NCI-H526 treated with DMSO at 0.1 percent for 48 hours (cell line): ENCODE results near the gene HYAL1.
A peak's percentile ranks its signal among the peaks of the same experiment; 100 is the strongest.

ENCODE experiments used
- DNase-seq: peaks from one replicate; lab custom pipeline; 2025; lab: John Stamatoyannopoulos, UW

Gene HYAL1

DNA sequence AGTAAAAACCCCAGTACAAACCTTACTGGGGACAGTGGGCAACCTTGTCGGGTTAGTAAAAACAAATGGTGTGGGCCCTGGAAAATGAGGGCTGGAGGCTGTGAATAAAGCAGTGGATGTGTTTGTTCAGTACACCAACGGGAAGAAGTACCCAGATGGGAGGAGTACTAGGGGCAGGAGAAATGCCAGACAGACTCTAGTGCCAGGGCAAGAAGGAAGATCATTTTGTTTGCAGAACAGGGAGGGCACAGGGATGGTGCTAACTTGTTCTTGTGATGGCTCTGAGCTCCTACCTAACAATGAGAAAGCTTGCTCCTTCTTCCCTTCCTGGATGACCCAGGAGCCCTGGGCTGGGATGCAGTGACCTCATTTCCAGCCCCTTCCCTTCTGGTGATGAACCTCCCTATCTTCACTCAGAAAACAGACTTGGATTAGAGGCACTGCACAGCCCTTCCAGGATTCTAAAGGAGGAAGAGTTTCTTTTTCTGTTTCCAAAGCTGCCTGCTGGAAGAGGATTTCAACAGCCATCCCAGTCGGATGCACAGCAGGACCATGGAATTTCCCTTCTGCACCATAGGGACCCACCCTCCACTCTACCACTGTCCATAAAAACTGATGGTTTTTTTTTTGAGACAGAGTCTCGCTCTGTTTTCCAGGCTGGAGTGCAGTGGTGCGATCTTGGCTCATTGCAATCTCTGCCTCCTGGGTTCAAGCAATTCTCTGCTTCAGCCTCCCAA is 31.1 kb upstream of the HYAL1 start:
- no peak for DNase-seq

DNA sequence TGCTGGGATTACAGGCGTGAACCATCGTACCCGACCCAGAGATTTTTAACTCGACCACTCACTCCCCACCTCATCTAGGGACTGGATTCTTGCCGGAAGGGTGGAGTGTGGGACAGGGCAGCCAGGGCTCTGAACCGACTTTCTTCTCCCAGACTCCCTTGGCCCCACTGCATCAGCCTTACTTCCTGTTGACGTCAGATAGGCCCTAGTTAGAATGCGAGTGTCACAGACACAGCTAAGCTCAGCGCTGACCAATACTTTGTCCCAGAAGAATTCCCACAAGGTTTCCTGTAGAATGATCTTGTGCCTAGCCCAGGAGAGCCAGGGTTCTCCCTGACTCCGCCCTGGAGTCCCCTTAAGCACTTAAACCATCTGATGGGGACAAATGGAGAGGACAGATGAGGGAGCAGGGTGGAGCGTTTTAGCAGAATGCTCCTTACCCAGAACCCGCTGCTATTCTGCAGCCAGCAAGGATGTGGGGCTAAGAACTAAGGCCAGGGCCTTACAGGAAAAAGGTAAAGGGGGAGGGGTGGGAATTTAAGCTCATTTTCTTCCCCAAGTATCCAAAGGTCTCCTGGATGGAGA is 30.5 kb upstream of the HYAL1 start:
- DNase-seq = no peak

DNA sequence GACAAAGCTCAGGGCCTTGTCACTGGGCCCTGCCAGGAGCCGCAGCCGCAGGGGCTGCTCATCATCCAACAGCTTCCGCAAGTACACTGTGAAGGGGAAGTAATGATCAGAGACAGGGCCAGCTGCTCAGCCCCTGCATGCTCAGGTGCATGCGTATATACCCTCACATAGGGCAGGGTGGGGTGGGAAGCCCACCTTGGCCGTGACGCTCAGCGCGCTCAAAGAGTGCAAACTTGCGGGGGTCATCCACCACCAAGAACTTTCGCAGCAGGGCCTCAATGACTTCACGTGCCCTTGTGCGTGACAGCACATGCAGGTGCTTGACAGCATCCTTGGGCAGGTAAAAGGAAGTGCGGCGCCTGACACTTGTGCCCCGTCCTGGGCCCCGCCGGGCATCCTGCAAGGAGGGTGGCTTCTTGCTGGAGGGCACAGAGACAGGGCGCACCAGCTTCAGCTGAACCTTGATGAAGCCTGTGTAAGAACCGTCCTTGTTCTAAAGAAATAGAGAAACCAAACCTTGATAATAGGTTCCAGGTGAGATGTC is 28.1 kb upstream of the HYAL1 start:
- no peak for DNase-seq

DNA sequence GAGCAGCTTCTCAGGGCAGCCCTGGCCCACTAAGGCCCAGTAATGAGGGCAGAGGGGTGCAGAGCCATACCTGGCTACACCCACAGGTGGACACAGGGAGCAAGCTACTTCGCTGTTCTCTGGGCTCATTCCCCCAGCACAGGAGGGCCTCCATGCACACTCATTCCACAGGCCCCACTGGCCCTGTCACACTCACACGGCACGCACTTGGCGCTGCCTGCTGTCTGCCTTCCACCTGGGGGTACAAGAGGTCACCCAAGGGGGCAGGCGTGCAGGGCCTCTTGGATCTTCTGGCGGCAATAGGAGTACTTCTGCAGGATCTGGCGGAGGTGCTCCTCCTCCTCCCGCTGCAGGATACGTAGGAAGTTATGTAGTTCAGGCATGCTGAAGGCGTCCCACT is 27.0 kb upstream of the HYAL1 start:
- DNase-seq = no peak

DNA sequence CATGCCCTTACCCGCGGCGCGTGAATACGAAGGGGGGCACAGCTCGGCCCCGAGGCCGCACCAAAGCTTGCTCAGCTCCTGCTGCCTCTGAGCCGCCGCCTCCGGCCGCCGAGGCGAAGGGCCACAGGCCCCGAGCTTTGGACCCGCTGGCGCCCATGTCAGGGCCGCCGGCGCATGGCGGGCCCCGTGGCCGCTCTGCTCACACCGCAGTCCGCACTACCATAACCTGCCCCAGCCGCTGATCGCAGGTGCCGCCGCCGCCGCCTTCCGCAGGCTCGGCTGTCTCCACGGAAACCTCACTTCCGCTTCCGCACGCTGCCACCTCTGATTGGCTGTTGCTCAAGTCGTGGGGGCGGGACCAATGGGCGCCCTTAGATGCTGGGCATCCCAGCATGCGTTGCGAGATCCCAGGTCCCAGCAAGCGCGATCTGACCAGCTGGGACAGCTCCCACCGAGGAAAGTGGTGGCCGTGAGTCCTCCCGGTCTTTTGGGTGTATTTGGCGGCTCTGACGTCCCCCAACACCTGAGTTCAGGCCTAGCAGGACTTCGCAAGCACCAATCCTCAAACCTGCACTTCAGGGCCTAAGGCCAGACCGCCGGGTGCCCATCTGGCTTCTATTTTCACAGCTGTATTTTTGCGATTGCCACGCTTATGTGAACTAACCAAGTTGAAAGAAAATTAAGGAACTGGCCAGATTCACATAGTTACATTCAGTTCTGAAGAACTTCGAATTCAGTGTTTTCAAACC is 24.7 kb upstream of the HYAL1 start, which contains the start of gene TUSC2:
Gene TUSC2, minus strand, starts transcription at position 281 of the 749 bp plus-strand sequence. Its CDS starts 124 bp downstream, at position 157.
- DNase-seq = peak; percentile 92

DNA sequence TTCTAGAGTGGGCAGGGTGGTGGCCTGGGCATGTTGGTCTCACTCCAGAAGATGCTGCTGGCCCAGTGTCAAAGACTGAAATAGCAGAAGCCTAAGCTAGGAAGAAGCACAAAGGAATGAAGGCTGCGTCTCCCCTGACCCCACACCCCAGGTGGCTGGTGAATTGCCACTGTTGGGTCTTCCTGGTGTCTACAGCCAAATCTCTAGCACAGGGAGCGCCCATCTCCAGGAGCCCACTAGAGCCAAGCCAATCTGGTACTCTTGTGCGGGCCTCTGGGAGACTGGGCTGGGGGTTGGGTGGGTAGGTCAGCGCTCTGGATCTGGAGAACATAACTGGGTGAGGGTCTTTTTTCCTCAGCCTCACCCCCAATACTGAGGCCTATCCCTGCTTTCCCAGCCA is 23.8 kb upstream of the HYAL1 start:
- no peak for DNase-seq

DNA sequence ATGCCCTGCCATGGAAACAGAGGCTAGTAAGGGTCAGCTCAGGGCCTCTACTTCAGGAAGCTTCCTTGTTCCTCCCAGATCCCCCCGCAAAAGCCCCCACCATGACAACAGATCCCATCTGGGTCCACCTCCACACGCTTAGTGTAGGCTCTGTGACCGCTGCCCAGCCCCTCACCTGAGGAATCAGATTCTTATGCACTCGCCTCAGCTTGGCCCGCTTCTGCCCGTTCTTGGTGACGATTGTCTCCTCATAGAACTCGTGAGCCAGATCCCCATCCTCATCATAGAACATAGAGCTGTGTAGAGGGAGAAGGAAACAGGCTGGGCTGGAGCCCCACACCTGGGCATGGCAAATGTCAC is 22.8 kb upstream of the HYAL1 start:
- DNase-seq = no peak

DNA sequence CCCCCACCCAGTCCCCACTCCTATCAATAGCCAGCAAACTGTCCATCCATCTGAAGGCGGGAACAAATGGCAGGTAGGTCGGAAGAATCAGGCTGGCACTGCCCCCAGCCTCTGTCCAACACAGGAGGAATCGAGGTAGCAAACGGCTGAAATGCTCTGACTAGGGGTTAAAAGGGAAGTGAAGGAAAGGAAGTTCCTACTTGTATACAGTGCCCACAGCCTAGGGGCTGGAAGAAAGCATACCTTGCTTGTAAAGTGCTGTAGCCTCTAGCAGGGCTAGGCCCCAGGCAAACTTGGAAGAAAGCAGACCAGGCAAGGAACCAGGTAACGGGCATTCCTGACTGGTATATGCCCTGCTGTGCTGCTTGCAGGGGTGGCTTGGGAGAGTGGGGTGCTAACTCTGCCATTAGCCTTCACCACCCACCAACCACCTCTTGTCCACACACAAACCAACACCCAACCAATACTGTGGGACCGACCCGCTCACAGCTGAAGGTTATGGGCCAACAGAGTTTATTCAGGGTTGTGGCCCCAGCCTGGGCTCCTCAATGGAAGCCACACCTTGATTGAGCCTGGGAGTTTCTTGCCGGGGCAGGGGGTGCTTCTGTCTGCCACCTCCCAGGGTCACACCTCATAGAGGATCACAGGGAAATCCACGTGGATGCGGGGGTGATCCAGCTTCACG is 22.3 kb upstream of the HYAL1 start:
- no peak for DNase-seq

DNA sequence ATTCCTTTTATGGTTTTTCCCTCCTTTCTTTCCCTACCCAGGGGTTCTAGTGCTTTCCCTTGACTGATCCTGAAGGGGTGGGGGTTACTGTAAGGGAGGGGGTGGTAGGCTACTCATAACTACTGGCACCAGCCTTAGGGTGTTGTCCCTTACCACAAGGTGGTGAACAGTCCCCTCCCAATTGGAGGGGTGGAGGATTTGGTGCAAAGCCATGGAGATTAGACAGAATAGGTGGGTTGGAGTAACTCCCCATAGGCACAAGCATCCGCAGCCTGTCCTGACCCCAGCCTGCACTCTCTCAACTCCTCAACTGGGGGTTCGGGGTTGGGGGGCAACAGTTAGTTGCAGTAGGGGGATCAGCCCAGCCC is 21.7 kb upstream of the HYAL1 start:
- DNase-seq = no peak

DNA sequence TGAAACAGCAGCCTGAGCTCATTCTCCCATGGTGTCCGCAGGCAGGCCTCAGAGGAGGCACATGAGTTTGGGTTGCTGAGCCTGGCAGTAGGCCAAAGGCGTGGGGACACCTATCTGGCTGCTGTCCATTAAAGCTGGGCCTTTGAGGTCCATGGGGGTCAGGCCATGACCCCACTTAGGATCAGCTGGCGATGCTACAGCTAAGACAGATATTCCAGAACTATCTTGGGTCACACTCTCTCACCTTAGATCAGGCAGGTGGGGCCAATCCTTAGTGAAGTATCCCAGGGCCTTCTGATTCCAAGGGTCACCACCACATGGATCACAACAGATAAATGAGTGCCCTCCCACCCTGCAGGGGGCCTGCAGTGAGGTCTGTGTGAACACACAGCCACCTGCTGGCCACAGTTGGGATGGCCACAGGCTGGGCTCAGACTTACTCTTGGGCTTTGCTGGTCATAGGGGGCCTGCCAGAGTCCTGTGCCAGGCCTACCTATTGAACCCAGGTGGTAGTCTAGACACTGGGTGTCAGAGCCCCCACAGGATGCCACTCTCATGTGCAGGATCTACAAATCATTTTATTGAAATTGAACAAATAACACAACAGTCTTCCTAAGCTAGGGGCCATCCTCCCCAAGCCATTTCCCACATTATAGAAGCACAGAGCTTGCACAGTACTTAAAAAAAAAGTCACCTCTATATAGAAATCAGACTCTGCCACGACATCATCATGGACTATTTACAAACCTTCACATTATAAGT is 21.2 kb upstream of the HYAL1 start:
- DNase-seq = peak; percentile 22

DNA sequence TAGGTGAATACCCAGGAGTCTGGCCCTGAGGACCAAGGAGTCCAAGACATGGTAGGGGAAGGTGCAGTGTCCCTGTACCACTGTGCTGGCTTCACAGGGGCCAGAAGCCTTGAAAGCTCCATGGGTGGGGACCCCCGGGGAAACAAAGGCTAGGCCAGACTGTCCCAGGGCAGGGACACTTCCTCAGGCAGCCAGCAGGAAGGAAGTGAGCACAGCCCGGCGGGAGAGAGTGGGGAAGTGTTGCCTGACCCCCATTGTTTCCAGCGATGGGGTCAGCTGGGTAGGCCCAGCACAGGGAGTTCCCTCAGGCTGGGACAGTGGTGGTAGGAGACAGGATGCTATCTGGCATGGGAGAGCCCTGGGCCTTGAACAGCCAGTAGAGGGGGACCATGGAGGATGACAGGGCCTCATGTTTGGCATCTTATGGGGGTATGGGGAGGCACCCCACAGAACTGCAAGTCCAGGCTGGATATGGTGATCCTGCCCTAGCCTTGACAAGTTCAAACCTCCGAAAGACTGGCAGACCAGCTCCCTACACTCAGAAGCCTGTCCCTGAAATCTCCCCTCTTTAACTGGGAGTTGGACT is 20.3 kb upstream of the HYAL1 start:
- no peak for DNase-seq

DNA sequence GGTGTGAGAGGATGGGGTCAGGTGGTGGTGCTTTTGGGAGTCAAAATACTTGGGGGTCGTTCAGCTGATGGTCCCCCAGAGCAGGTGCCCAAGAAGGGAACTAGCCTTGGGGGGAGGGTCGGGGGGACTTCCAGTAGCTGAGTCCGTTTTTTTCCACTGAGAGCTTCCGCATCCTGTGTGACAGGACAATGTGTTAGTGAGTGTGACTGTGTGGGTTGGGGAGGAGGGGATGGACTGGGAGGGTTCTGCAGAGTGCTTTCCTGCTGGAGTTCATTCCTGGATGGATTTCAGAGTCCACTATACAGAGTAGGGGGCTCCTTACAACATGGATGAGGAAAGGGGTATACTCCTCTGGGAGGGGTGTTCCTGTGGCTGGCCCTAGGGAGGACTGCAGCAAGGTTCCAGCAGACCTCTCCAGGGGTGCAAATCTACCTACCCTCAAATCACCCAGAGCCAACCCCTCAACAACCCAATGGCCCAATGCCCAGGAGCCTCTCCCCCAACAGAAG is 19.8 kb upstream of the HYAL1 start:
- DNase-seq = no peak

DNA sequence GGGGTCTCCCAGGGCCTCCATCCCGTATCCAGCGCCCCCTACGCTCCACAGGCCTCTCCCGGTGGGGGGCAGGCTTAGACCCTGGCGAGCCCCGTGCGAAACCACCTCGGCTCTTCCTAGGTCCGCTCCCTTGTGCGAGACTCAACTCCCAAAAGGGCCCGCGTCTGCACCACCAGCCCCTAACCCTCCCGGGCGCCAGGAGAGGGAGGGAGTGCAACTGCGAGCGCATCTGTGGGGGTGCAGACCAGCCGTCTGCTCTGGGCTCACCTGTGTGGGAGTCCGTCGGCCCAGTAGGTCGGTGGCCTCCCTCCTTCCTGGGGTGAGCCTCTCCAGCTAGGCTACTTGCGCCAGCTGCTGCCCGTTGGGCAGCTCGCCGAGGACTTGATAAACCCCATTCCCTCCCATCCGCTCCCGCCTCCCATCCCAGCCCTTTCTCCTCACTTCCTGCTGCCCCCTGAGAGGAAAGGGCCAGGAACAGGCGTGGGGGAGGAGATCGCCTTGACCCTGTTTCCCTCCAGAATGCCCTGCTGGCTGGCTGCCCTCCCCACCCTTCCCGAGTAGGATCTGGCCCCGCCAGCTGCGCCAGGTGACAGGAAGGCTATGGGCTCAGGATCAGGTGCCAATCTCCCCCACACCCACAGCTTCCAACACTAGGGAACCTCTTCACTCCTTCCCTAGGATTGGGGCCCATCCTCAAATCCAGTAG is 19.2 kb upstream of the HYAL1 start, which contains the start of gene HYAL2:
Gene HYAL2, minus strand, starts transcription at position 360 of the 706 bp plus-strand sequence. CDS start 2,256 bp downstream, outside the sequence.
- no peak for DNase-seq

DNA sequence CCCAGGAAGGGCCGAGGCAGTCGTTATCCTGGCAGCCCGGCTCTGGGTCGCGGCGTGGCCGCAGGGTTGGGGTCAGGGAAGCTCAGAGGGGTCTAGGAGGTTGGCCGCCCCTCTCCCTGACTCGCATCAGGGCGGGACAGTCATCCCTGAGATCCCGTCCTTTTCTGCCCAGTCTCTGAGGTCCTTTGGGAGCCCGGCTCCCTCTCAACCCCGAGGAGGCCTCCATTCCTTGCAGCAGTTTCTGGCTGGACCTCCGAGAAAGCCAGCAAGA is 18.7 kb upstream of the HYAL1 start:
- DNase-seq = no peak

DNA sequence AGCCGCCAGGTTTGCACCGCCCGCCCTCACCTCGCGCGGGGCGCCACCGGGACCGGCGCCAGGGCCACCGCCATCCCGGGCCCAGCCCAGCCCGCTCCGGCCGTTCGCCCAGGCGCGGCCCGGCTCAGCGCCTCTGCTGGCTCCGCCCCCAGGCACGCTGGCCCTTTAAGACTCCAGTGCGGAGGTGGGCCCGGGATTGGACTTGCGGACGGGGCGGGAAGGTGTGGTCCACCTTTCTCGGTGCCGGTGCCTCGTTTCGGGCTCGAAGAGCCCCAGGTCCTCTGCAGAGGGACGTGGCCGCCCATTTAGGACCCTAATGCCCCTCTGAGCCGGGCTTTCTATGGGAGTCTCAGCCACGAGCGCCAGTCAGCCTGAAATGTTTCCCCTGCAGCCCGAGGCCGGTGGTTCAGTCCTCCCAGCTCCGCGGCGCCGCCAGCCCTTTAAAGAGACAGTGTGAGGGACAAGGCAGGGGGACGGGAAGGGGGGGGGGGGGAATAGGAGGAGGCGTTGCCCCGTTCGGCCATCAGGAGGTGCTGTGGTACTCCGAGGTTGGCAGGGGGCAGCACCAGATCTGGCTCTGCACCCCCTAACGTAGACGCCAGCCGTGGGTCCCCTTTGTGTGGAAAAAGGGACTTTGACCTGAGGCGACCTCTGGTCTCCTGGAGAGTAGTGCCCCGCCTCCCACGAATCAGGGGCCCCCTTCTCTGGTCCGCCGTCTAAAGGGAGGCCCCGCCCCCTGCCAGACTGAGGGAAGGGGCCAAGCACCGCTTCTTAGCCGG is 18.2 kb upstream of the HYAL1 start:
- peak; percentile 84 for DNase-seq

DNA sequence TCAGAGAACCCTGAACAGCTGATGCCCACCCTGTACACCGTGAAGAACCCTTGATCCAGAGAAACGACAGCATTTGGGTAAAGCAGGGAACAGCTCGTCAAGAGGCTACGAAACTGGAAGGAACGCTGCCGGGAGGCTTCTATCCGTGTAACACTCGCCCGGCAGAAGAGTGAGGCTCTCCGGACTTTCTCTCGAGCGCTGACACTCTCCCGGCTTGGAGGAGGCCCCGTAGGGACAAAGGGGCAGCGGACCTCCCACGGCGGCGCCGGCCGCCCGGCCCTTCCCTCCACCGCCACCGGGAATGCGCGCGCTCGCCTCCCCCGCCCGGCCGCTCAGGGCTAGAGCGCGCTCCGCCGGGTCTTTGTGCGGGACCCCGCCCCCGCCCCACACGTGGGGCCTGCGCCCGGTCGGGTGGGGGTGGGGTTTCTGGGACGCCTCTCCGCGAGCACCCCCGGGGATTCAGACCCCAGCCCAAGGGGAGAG is 17.5 kb upstream of the HYAL1 start:
- peak; percentile 44 for DNase-seq

DNA sequence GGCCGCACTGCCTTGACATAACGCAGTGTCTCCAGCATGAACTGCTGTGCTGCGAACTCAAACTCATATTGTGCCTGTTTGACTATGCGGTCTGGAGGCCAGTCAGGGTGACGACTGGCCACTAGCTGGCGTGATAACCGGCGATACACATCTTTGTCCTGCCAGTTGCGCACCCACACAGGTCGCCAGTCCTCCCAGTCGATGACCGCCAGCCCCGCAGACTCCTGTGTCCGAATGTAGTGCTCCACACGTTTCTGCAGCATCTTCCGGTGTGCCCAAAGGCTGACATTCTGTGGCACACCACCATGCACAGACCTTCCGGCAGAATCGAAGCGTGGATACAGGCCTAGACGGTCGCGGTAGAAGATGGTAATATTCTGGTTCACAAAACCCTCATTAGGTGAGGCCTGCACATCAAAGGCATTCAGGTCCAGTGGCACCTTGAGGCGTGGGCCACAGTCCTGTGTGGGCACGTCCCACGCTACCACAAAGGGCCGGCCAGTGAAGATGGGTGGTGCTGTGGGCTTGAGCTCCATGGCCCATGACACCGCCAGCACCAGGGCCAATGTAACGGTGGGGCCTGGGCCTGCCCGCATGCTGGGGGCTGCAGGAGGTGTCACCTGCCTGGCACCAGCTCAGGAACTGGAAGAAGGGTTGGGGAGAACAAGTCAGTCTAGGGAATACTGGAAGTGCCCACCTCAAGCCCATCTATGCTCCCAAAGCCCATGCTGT is 16.7 kb upstream of the HYAL1 start:
- DNase-seq = no peak

DNA sequence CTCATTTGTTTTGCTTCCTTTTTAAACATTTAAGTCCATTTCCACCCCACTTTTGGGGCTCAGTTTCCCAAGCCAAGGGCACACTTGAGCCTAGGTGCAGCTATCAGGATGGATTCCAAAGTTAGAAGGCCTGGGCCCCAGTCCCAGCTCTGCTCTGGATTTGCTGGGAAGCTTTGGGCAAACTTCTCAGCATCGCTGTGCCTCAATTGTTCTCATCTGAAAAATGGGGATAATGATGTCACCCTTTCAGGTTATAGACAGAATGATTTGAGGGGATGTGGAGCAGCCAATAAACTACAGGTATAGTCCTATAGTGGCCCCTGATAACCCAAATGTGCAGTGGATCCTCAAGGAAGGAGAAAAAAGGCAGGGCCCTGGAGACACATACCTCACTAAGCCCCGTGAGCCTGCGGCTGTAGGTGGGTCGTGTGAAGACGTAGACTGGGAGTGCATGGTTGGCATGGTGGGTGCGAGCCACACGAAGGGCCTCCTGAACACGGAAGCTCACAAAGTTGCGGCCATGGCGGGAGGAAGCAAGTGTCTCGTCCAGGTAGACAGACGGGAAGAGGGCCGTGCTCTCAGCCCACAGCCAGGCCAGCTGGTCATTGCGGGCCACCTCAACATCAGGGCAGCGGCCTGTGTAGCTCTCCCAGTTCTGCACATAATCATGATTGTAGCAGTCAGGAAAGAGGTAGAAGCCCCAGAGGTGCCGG is 16.0 kb upstream of the HYAL1 start:
- no peak for DNase-seq
